GM12878 (cell line): ENCODE data around the gene TMEM255B. TPM values are rescaled to one million over a fixed set of nuclear protein-coding genes. Genes with fewer than 3 reads are reported as not detected.

ENCODE experiments used
- ATAC-seq: fragments of 200-7000 bp; cut with Tn5 transposase; 3 replicates; pipeline ENCODE4 v1.9.1; 2020; ENCODE audit warnings: mild to moderate bottlenecking, moderate library complexity
- BruUV-seq: library from RNA; stranded (reverse); fragments of 400-500 nt; replicated peaks from 2 replicates; lab custom pipeline; 2021; lab: Mats Ljungman, UMichigan
- CTCF ChIA-PET: fragments of 300-600 bp; sonication (Branson Sonifier 250); formaldehyde crosslinking; extraction: SDS; loops from one replicate; lab custom pipeline; 2021; ENCODE audit warnings: inconsistent platforms; lab: Yijun Ruan, JAX
- POLR2A ChIA-PET: fragments of 350-600 bp; formaldehyde crosslinking; extraction: SDS; loops from one replicate; lab custom pipeline; 2021; ENCODE audit warnings: inconsistent platforms; lab: Charles Lee
- RAD21 ChIA-PET: fragments of 300-600 bp; sonication (Branson Sonifier 250); formaldehyde crosslinking; loops from one replicate; lab custom pipeline; 2023; ENCODE audit warnings: antibody characterized with exemption; ENCODE audit not compliant: unreplicated experiment; lab: Charles Lee
- SMC1A ChIA-PET: fragments of 300-600 bp; sonication (Branson Sonifier 250); formaldehyde crosslinking; loops from one replicate; lab custom pipeline; 2023; ENCODE audit not compliant: unreplicated experiment, uncharacterized antibody; lab: Charles Lee
- DNase-seq: peaks from one replicate; pipeline ENCODE4 v3.0.0-alpha.2; 2011; ENCODE audit warnings: low read depth, low spot score
- FAIRE-seq: peaks from 3 replicates; lab custom pipeline; 2011; peaks lifted over from hg19 to GRCh38; lab: Jason Lieb, UNC
- H2AFZ ChIP-seq: 2 replicates; pipeline ENCODE4 v1.6.0; 2011; ENCODE audit warnings: low read depth, low read length, control low read depth; ENCODE audit not compliant: control insufficient read depth
- H3K27ac ChIP-seq: 2 replicates; pipeline ENCODE4 v1.5.1; 2011; ENCODE audit warnings: control low read depth; ENCODE audit not compliant: control insufficient read depth, insufficient read depth
- H3K27me3 ChIP-seq, 2 experiments: replicated peaks in 1 of 2; 2 replicates each; pipeline versions ENCODE4 v1.6.0 to v1.6.1; 2011; ENCODE audit warnings: low read length in 1 of 2; ENCODE audit not compliant: control insufficient read depth in 2 of 2, insufficient read depth in 2 of 2
- H3K36me3 ChIP-seq, 2 experiments: 2 replicates each; pipeline ENCODE4 v1.5.1; 2011; ENCODE audit warnings: low read length in 1 of 2; ENCODE audit not compliant: control insufficient read depth in 2 of 2, insufficient read depth in 2 of 2
- H3K4me1 ChIP-seq: 2 replicates; pipeline ENCODE4 v1.6.1; 2011; ENCODE audit warnings: mild to moderate bottlenecking, low read length, moderate library complexity, mixed read lengths; ENCODE audit not compliant: control insufficient read depth, insufficient read depth
- H3K4me2 ChIP-seq: 2 replicates; pipeline ENCODE4 v1.6.0; 2011; ENCODE audit warnings: control low read depth; ENCODE audit not compliant: control insufficient read depth, insufficient read depth
- H3K4me3 ChIP-seq: fragments of 200-600 bp; sonication (generic); 2 replicates; pipeline ENCODE4 v1.5.1; 2016
- H3K79me2 ChIP-seq: 2 replicates; pipeline ENCODE4 v1.6.0; 2011; ENCODE audit warnings: low read length; ENCODE audit not compliant: control insufficient read depth, insufficient read depth
- H3K9ac ChIP-seq: 2 replicates; pipeline ENCODE4 v1.8.0; 2011; ENCODE audit warnings: low read length, control low read depth, mixed read lengths; ENCODE audit not compliant: control insufficient read depth, insufficient read depth
- H3K9me3 ChIP-seq: replicated peaks from 3 replicates; pipeline ENCODE4 v1.5.1; 2011; ENCODE audit warnings: mild to moderate bottlenecking, low read length; ENCODE audit not compliant: control insufficient read depth, insufficient read depth
- H4K20me1 ChIP-seq: 2 replicates; pipeline ENCODE4 v1.6.0; 2011; ENCODE audit not compliant: control insufficient read depth, insufficient read depth
- ATF3 ChIP-seq: IDR thresholded peaks from 2 replicates; pipeline ENCODE4 v1.6.1; 2011; ENCODE audit warnings: low read depth, mild to moderate bottlenecking, low read length, moderate library complexity, borderline replicate concordance; ENCODE audit errors: extremely low read depth
- BRCA1 ChIP-seq: IDR thresholded peaks from 2 replicates; pipeline ENCODE4 v1.6.1; 2011; ENCODE audit warnings: low read depth, low read length, improper control_type of control experiment
- DPF2 ChIP-seq: fragments of 450-650 bp; IDR thresholded peaks from 2 replicates; pipeline ENCODE4 v1.6.1; 2017; ENCODE audit warnings: mild to moderate bottlenecking
- E4F1 ChIP-seq: fragments of 450-650 bp; IDR thresholded peaks from 2 replicates; pipeline ENCODE4 v1.6.1; 2018; ENCODE audit warnings: borderline replicate concordance, mild to moderate bottlenecking; ENCODE audit not compliant: partially characterized antibody
- ETV6 ChIP-seq, 2 experiments: fragments of 450-650 bp in 1 of 2; IDR thresholded peaks in 1 of 2; conservative IDR thresholded peaks in 1 of 2; 2 replicates each; pipeline ENCODE4 v1.6.1; 2014; ENCODE audit warnings: antibody characterized with exemption in 1 of 2, borderline replicate concordance in 1 of 2, low read depth in 1 of 2, mild to moderate bottlenecking in 1 of 2, moderate library complexity in 1 of 2
- JUND ChIP-seq: IDR thresholded peaks from 2 replicates; pipeline ENCODE4 v1.6.1; 2012; ENCODE audit warnings: low read depth, mild to moderate bottlenecking, low read length, improper control_type of control experiment, moderate library complexity
- MTA3 ChIP-seq: IDR thresholded peaks from 2 replicates; pipeline ENCODE4 v1.6.1; 2012; ENCODE audit warnings: low read length, inconsistent platforms, borderline replicate concordance
- MXI1 ChIP-seq: fragments of 150-350 bp; IDR thresholded peaks from 2 replicates; pipeline ENCODE4 v1.6.1; 2011; ENCODE audit warnings: low read depth, mild to moderate bottlenecking, inconsistent platforms, low read length, improper control_type of control experiment
- NBN ChIP-seq: fragments of 450-650 bp; IDR thresholded peaks from 2 replicates; pipeline ENCODE4 v1.6.1; 2016
- NRF1 ChIP-seq: conservative IDR thresholded peaks from 2 replicates; pipeline ENCODE4 v1.6.1; 2011; ENCODE audit warnings: mild to moderate bottlenecking, low read depth, low read length, improper control_type of control experiment
- PAX5 ChIP-seq: IDR thresholded peaks from 2 replicates; pipeline ENCODE4 v1.6.1; 2011; ENCODE audit warnings: low read depth, low read length, borderline replicate concordance
- RCOR1 ChIP-seq: conservative IDR thresholded peaks from 2 replicates; pipeline ENCODE4 v1.6.1; 2012; ENCODE audit warnings: low read depth, low read length, improper control_type of control experiment
- RFX5 ChIP-seq: IDR thresholded peaks from 2 replicates; pipeline ENCODE4 v1.6.1; 2011; ENCODE audit warnings: low read depth, low read length, improper control_type of control experiment
- SMAD5 ChIP-seq: IDR thresholded peaks from 2 replicates; pipeline ENCODE4 v1.6.1; 2016; ENCODE audit warnings: antibody characterized with exemption, low read depth
- SMARCA5 ChIP-seq: fragments of 450-650 bp; IDR thresholded peaks from 2 replicates; pipeline ENCODE4 v1.6.1; 2017; ENCODE audit warnings: mild to moderate bottlenecking
- STAT1 ChIP-seq: fragments of 450-650 bp; conservative IDR thresholded peaks from 2 replicates; pipeline ENCODE4 v1.6.1; 2014; ENCODE audit warnings: antibody characterized with exemption, mild to moderate bottlenecking
- TBL1XR1 ChIP-seq: IDR thresholded peaks from 2 replicates; pipeline ENCODE4 v1.6.1; 2012; ENCODE audit warnings: low read depth, low read length, improper control_type of control experiment
- ZNF384 ChIP-seq: IDR thresholded peaks from 2 replicates; pipeline ENCODE4 v1.6.1; 2012; ENCODE audit warnings: low read depth, mild to moderate bottlenecking, low read length, improper control_type of control experiment, borderline replicate concordance
- WGBS: methylation state at CpG from one replicate; pipeline ENCODE4 v1.1.6; 2016; ENCODE audit warnings: low lambda C conversion rate; ENCODE audit not compliant: insufficient replicate concordance, insufficient coverage; ENCODE audit errors: missing lambda C conversion rate; 5-methylcytosine and 5-hydroxymethylcytosine counted together
- in situ Hi-C: fragments of 300-500 bp; cut with MboI; formaldehyde crosslinking; loops from 9 replicates; pipeline ENCODE4 v1.14.3; 2018; ENCODE audit warnings: mixed read lengths
- intact Hi-C: fragments of 100-400 bp; cut with micrococcal nuclease; formaldehyde crosslinking; loops from one replicate; pipeline ENCODE4 v1.14.2; 2022; ENCODE audit not compliant: unreplicated experiment
- polyA plus RNA-seq, 11 experiments: library from polyadenylated mRNA; depleted of rRNA in 4 of 11; unstranded in 6 of 11; stranded (reverse) in 5 of 11; fragments of >200 nt; fragmentation: Nextera tagmentation in 4 of 11; fragmentation: Illumina TruSeq in 1 of 11; extraction: Ambion mirVana in 4 of 11; extraction: Trizol in 1 of 11; gene quantifications; 1 replicate in 1 of 11; 2 replicates in 10 of 11; pipeline versions ENCODE4 v1.2.1 to v1.2.3, GENCODE V29; 2011 to 2016; ENCODE audit warnings: inconsistent platforms in 2 of 11, missing spikeins in 2 of 11, low read depth in 1 of 11
- total RNA-seq, 4 experiments: library from RNA; depleted of rRNA in 3 of 4; stranded (reverse); fragments of >200 nt in 3 of 4; fragmentation: Illumina TruSeq in 1 of 4; extraction: Trizol in 1 of 4; gene quantifications; 2 replicates each; pipeline versions ENCODE4 v1.2.1 to v1.2.3, GENCODE V29; 2013 to 2021

TMEM255B gene
- total and polyA plus RNA-seq, 10 of the 15 experiments (the other 5 are each of a cell fraction or from before 2014, with no cell fraction given): 0.04 to 0.62 (median 0.13) TPM; not detected in 3

GRCh38 chr13:113754242-113754641 is 4.8 kb upstream of the TMEM255B start (continued):
- no peak for TF ChIP-seq MTA3
- no peak for TF ChIP-seq STAT1
- no peak for TF ChIP-seq NBN
- TF ChIP-seq ATF3: no peak
- TF ChIP-seq MXI1: no peak
- no peak for TF ChIP-seq DPF2
- no peak for TF ChIP-seq ETV6 (conservative IDR thresholded peaks at IDR 0.05 in 1 of 2, IDR thresholded peaks at IDR 0.05 in 1 of 2; ENCODE audit: borderline replicate concordance in 1 of 2, low read depth in 1 of 2)
- TF ChIP-seq, all 136 proteins: peak for 0

GRCh38 chr13:113754691-113755090 is 4.3 kb upstream of the TMEM255B start:
- ChIA-PET POLR2A (no interaction called here), CTCF (no interaction called here), SMC1A (no interaction called here), RAD21 (no interaction called here)
- ATAC-seq (no peak), DNase-seq (no peak), FAIRE-seq (no peak)
- Histone ChIP-seq H3K4me1 (peaks cover 4% of the 10 kb centered on the region), H3K4me3 (no peak overlapping the region), H3K27me3 (peaks cover 4 to 9% of the 10 kb centered on the region in 2 experiments), H3K27ac (no peak overlapping the region), H3K9me3 (no peaks in the 10 kb centered on the region; the same call in 2 of the 3 replicates), H3K36me3 (no peaks in the 10 kb centered on the region), H4K20me1 (no peaks in the 10 kb centered on the region), H3K9ac (no peak overlapping the region), H3K4me2 (no peak overlapping the region), H3K79me2 (no peaks in the 10 kb centered on the region), H2AFZ (no peak overlapping the region)
- in situ Hi-C loops (no loop called here), intact Hi-C loops (no loop called here)
- TF ChIP-seq NRF1: no peak
- TF ChIP-seq E4F1: no peak
- no peak for TF ChIP-seq RFX5
- no peak for TF ChIP-seq PAX5
- TF ChIP-seq TBL1XR1: no peak
- TF ChIP-seq ZNF384: no peak
- no peak for TF ChIP-seq RCOR1
- no peak for TF ChIP-seq JUND
- TF ChIP-seq SMAD5: no peak
- TF ChIP-seq SMARCA5: no peak
- no peak for TF ChIP-seq BRCA1
- 72% methylated on average over 15 of the region's 15 CpGs for WGBS
- no TSS peak for BruUV-seq
